ENCODE measurements around the gene MEGF6. TPM values are rescaled to one million over a fixed set of nuclear protein-coding genes. Genes with fewer than 3 reads are reported as not detected.

MEGF6 gene
- total RNA-seq, 1 donor from 2014 or later: 64.7 TPM

DNA sequence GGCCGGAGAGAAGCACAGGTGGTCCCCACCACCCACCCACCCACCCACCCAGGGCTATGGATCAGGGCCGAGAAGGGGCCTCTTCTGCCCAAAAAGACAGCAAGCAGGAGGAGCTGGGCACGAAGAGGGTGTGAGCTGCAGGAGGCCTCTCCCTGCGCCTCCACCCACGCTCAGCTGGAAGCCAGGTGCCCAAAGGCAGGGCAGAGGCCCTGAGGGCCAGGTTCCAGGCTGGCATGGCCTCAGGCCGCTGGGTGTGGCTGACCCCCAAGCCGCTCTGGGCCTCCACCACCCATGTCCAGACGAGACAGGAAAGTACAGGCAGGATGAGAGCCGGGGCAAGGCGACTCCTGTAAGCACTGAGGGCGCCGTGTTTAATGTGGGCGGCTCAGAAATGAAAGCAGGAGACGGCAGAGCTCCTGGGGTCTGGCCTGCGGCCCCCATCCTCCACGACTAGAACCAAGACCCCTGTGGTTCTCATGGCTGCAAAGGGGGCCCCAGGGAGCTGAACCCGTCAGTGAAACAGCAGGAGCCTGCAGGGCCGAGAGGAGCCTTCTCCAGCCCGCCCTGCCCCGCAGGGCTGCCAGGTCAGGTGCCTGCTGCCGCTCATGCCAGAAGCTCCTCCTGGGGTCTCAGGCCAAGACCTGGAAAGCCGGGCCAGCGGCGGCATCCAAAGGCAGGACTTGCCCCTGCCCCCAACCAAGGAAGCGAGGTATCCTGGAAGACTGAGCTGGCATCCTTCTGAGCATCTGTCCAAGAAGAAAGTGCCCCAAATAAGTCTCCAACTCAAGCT, 56.0 kb downstream of the MEGF6 start:
- no peaks in the 10 kb centered on the region for H3K4me1 Mint-ChIP-seq (ENCODE audit: low read depth, unreplicated experiment)
- H3K27ac Mint-ChIP-seq (ENCODE audit: unreplicated experiment): no peak overlapping the region
- no peaks in the 10 kb centered on the region for H3K36me3 Mint-ChIP-seq (ENCODE audit: unreplicated experiment)
- no peak overlapping the region for H3K4me3 Mint-ChIP-seq (ENCODE audit: unreplicated experiment)
- TF ChIP-seq, protein P1, sequence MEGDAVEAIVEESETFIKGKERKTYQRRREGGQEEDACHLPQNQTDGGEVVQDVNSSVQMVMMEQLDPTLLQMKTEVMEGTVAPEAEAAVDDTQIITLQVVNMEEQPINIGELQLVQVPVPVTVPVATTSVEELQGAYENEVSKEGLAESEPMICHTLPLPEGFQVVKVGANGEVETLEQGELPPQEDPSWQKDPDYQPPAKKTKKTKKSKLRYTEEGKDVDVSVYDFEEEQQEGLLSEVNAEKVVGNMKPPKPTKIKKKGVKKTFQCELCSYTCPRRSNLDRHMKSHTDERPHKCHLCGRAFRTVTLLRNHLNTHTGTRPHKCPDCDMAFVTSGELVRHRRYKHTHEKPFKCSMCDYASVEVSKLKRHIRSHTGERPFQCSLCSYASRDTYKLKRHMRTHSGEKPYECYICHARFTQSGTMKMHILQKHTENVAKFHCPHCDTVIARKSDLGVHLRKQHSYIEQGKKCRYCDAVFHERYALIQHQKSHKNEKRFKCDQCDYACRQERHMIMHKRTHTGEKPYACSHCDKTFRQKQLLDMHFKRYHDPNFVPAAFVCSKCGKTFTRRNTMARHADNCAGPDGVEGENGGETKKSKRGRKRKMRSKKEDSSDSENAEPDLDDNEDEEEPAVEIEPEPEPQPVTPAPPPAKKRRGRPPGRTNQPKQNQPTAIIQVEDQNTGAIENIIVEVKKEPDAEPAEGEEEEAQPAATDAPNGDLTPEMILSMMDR (IDR thresholded peaks at IDR 0.05; ENCODE audit: partially characterized antibody, unreplicated experiment): no peak
- peaks cover 7% of the 10 kb centered on the region for H3K27me3 Mint-ChIP-seq (ENCODE audit: unreplicated experiment)
- H3K9me3 Mint-ChIP-seq (ENCODE audit: unreplicated experiment): peaks cover 2% of the 10 kb centered on the region
- DNase-seq: no peak

DNA sequence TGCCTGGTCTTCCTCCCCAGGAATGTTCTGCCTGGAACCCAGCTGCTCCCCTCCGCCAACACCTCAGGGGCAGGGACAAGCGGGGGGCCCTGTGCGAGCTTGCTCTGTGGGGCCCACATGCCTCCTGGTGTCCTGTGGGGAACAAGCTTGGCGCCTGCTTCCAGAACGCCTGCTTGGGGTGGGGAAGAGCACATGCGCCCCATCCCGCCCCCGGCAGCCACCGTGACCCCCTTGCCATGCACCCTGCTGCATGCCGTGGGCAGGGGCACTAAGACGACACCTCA, 57.4 kb downstream of the MEGF6 start:
- peaks cover 7% of the 10 kb centered on the region for H3K27me3 Mint-ChIP-seq (ENCODE audit: unreplicated experiment)
- H3K27ac Mint-ChIP-seq (ENCODE audit: unreplicated experiment): no peak overlapping the region
- no peaks in the 10 kb centered on the region for H3K4me1 Mint-ChIP-seq (ENCODE audit: low read depth, unreplicated experiment)
- TF ChIP-seq, protein P1 (IDR thresholded peaks at IDR 0.05; ENCODE audit: partially characterized antibody, unreplicated experiment): no peak
- no peaks in the 10 kb centered on the region for H3K36me3 Mint-ChIP-seq (ENCODE audit: unreplicated experiment)
- no peak overlapping the region for H3K4me3 Mint-ChIP-seq (ENCODE audit: unreplicated experiment)
- DNase-seq: no peak
- peaks cover 2% of the 10 kb centered on the region for H3K9me3 Mint-ChIP-seq (ENCODE audit: unreplicated experiment)

DNA sequence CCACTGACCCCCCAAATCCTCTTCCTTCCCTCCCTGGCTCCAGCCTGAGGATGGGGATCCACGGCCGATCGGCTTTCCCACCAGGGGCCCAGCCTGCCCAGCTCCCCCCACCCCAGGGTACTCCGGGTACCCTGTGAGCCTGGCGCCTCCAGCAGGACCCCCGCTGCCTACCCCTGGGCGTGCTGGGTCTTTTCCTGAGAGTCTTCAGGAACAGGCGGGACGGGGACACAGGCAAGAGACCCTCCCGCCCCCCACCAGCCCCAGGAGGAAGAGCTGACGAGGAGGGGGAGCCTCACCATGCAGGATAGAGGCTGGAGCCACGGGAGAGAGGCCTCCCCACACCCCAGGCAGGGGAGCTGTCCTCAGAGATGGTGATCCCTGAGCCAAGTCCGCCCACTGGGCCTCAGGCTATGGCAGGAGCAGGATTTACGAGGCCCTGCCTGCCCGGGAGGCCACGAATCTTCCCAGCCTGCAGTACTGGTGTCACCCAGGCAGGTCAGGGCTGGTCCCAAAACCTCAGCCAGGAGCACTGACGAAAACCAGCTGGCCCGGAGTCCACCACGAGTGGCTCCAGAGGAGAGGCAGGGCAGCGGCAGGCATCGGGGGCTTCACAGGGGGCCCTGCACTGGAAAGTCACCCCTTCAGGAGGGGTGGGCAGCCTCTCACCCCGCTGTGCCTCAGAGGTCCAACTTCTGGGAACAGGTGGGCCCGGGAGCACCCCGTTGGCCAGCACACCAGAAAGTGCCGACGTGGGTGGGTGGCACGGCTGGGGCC, 58.0 kb downstream of the MEGF6 start:
- TF ChIP-seq, protein P1 (IDR thresholded peaks at IDR 0.05; ENCODE audit: partially characterized antibody, unreplicated experiment): no peak
- Mint-ChIP-seq H3K36me3 (ENCODE audit: unreplicated experiment) (no peaks in the 10 kb centered on the region), H3K27ac (ENCODE audit: unreplicated experiment) (no peak overlapping the region), H3K9me3 (ENCODE audit: unreplicated experiment) (peaks cover 2% of the 10 kb centered on the region), H3K4me1 (ENCODE audit: low read depth, unreplicated experiment) (no peaks in the 10 kb centered on the region), H3K4me3 (ENCODE audit: unreplicated experiment) (no peak overlapping the region), H3K27me3 (ENCODE audit: unreplicated experiment) (peaks cover 5% of the 10 kb centered on the region)
- no peak for DNase-seq

DNA sequence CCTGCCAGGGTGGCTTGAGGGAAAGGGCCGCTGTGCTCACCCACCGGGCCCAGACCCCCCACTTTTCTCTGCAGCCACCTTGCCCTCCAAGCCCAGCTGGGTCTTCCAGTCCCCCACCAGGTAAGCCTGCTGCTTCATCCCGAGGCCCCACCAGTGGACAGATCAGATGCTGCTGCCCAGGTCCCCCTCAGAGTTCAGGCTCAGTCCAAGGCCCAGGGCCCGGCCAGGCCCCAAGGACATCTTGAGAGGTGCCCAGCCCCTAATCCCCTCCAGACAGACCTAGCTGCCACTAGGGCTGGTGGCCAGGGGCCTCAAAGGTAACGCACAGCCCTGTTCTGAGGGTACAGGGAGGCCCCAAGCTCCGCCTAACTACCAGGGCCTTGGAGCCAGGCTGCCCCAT, 58.6 kb downstream of the MEGF6 start:
- DNase-seq: no peak
- Mint-ChIP-seq H3K36me3 (ENCODE audit: unreplicated experiment) (no peaks in the 10 kb centered on the region), H3K4me3 (ENCODE audit: unreplicated experiment) (no peak overlapping the region), H3K9me3 (ENCODE audit: unreplicated experiment) (peaks cover 2% of the 10 kb centered on the region), H3K27me3 (ENCODE audit: unreplicated experiment) (peaks cover 1% of the 10 kb centered on the region), H3K27ac (ENCODE audit: unreplicated experiment) (no peak overlapping the region), H3K4me1 (ENCODE audit: low read depth, unreplicated experiment) (peaks cover 3% of the 10 kb centered on the region)
- TF ChIP-seq, protein P1 (IDR thresholded peaks at IDR 0.05; ENCODE audit: partially characterized antibody, unreplicated experiment): no peak

DNA sequence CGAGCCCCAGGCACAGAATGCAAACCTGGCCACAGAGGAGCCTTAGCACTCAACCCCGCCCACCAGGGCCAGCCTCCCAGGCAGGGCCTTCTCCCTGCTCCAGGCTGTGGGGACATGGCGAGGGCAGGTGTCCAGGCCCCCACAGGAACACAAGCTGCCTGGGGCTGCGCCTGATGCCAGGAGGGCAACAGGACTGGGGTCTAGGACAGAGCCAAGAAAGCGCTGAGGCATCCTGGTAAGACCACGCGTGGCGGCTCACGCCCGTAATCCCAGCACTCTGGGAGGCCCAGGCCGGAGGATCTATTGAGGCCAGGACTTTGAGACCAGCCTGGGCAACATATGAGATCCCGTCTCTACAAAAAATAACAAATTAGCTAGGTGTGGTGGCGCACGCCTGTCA, 59.1 kb downstream of the MEGF6 start:
- TF ChIP-seq, protein P1 (IDR thresholded peaks at IDR 0.05; ENCODE audit: partially characterized antibody, unreplicated experiment): no peak
- no peaks in the 10 kb centered on the region for H3K36me3 Mint-ChIP-seq (ENCODE audit: unreplicated experiment)
- H3K4me1 Mint-ChIP-seq (ENCODE audit: low read depth, unreplicated experiment): peaks cover 5% of the 10 kb centered on the region
- peaks cover 1% of the 10 kb centered on the region for H3K27me3 Mint-ChIP-seq (ENCODE audit: unreplicated experiment)
- no peak overlapping the region for H3K4me3 Mint-ChIP-seq (ENCODE audit: unreplicated experiment)
- peaks cover 2% of the 10 kb centered on the region for H3K9me3 Mint-ChIP-seq (ENCODE audit: unreplicated experiment)
- H3K27ac Mint-ChIP-seq (ENCODE audit: unreplicated experiment): no peak overlapping the region
- no peak for DNase-seq
